Measurements from ENCODE around the gene RAB40C.

DNA sequence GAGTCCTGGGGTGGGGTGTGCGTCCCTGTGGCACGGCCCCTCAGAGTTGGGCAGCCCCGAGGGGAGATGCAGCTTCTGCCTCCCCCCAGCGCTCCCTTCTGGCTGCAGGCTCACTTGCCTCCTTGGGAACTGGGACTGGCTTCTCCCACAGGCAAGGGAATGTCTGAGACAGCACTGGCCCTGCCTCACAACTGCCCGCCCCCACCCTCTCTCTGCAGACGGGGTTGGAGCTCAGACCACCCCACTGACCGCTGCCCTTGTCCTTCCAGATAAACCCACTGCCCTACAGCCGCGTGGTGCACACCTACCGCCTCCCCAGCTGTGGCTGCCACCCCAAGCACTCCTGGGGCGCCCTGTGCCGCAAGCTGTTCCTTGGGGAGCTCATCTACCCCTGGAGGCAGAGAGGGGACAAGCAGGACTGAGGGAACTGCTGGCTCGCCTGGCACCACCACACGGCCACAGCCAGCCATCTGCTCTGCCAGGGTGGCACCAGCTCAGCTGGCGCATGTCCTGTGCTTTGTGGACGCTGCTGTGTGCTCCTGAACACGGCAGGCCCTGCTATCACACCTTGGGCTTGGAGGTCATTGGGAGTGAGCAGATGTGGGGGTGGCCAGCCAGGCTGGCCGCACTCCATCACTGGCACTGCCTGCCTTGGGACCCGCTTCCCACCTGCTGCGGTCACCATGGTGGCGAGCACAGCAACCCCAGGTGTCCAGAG is 7.1 kb upstream of the RAB40C start:
- no peak for TF ChIP-seq NFYB (IDR thresholded peaks at IDR 0.05; ENCODE audit: insufficient read depth, low read depth, low read length)
- no peak for TF ChIP-seq POLR2AphosphoS5 (IDR thresholded peaks at IDR 0.05; ENCODE audit: low read length)
- TF ChIP-seq TAF1 (IDR thresholded peaks at IDR 0.05; ENCODE audit: borderline replicate concordance, low read depth, low read length), result no peak
- no peak for TF ChIP-seq ZNF384 (IDR thresholded peaks at IDR 0.05; ENCODE audit: borderline replicate concordance, low read depth, low read length)
- TF ChIP-seq, protein P1, sequence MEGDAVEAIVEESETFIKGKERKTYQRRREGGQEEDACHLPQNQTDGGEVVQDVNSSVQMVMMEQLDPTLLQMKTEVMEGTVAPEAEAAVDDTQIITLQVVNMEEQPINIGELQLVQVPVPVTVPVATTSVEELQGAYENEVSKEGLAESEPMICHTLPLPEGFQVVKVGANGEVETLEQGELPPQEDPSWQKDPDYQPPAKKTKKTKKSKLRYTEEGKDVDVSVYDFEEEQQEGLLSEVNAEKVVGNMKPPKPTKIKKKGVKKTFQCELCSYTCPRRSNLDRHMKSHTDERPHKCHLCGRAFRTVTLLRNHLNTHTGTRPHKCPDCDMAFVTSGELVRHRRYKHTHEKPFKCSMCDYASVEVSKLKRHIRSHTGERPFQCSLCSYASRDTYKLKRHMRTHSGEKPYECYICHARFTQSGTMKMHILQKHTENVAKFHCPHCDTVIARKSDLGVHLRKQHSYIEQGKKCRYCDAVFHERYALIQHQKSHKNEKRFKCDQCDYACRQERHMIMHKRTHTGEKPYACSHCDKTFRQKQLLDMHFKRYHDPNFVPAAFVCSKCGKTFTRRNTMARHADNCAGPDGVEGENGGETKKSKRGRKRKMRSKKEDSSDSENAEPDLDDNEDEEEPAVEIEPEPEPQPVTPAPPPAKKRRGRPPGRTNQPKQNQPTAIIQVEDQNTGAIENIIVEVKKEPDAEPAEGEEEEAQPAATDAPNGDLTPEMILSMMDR (IDR thresholded peaks at IDR 0.05 in 2 of 3, conservative IDR thresholded peaks at IDR 0.05 in 1 of 3; ENCODE audit: control insufficient read depth in 2 of 3, extremely low read depth in 1 of 3, insufficient read depth in 1 of 3, low read depth in 3 of 3, low read length in 3 of 3), result no peak
- TF ChIP-seq CREB1 (IDR thresholded peaks at IDR 0.05; ENCODE audit: low read depth), result no peak
- TF ChIP-seq BACH1 (IDR thresholded peaks at IDR 0.05; ENCODE audit: borderline replicate concordance), result no peak
- TF ChIP-seq GABPA (IDR thresholded peaks at IDR 0.05; ENCODE audit: low read depth), result no peak
- TF ChIP-seq KDM1A (IDR thresholded peaks at IDR 0.05; ENCODE audit: borderline replicate concordance), result no peak
